Left lung (tissue), 10 donors: Measurements from ENCODE around the gene MBTPS1. TPM values are rescaled to one million over a fixed set of nuclear protein-coding genes. Genes with fewer than 3 reads are reported as not detected.
A peak's percentile ranks its signal among the peaks of the same experiment; 100 is the strongest.

Experiments
- ATAC-seq: fragments of 200-7000 bp; cut with Tn5 transposase; one replicate; pipeline ENCODE4 v1.9.1; 2020; ENCODE audit warnings: moderate library complexity
- DNase-seq, 4 donors: peaks; one replicate each; pipeline ENCODE4 v3.0.0-alpha.2; 2013 to 2020
- H3K27ac ChIP-seq, 2 donors: fragments of 200-600 bp; sonication (generic) in 1 of 2; one replicate each; pipeline versions ENCODE4 v1.5.0 to v1.8.0; 2020 to 2021
- H3K27me3 ChIP-seq, 2 donors: fragments of 200-600 bp; sonication (generic) in 1 of 2; one replicate each; pipeline versions ENCODE4 v1.5.0 to v1.8.0; 2020 to 2021
- H3K36me3 ChIP-seq, 2 donors: fragments of 200-600 bp; sonication (generic) in 1 of 2; one replicate each; pipeline versions ENCODE4 v1.5.0 to v1.8.0; 2020 to 2021
- H3K4me1 ChIP-seq, 2 donors: fragments of 200-600 bp; one replicate each; pipeline ENCODE4 v1.8.0; 2021
- H3K4me3 ChIP-seq, 2 donors: fragments of 200-600 bp; sonication (generic) in 1 of 2; one replicate each; pipeline versions ENCODE4 v1.5.0 to v1.8.0; 2020 to 2021; ENCODE audit warnings: mild to moderate bottlenecking in 1 of 2
- H3K9me3 ChIP-seq, 2 donors: fragments of 200-600 bp; sonication (generic) in 1 of 2; one replicate each; pipeline versions ENCODE4 v1.5.0 to v1.8.0; 2020 to 2021
- CTCF ChIP-seq, 2 donors: fragments of 200-600 bp; sonication (generic) in 1 of 2; IDR thresholded peaks; one replicate each; pipeline versions ENCODE4 v1.5.0 to v1.8.0; 2021; ENCODE audit warnings: antibody characterized with exemption in 2 of 2
- intact Hi-C, 2 donors: fragments of 100-400 bp; cut with DNase I; formaldehyde crosslinking; loops; one replicate each; pipeline versions ENCODE4 v1.11.2 to v1.14.2; 2022
- polyA plus RNA-seq, 6 donors: library from polyadenylated mRNA; unstranded; fragments of 120-200 nt; gene quantifications; one replicate each; pipeline ENCODE4 v1.2.1, GENCODE V29; 2013; ENCODE audit not compliant: insufficient read length in 6 of 6
- total RNA-seq, 2 donors: library from RNA; stranded (reverse); fragmentation: NEBNext Ultra II Directional; extraction: Animal tissue kit (Norgen Biotek cat#: 25700); gene quantifications; one replicate each; pipeline ENCODE4 v1.2.1, GENCODE V29; 2021
- donor health status: DM: no; HTN: yes; CAD: no.
- donor health status: DM: no; HTN: no; CAD: no.

Gene MBTPS1
- total and polyA plus RNA-seq, 8 donors, result 86.4 to 121 (median 116) TPM

DNA sequence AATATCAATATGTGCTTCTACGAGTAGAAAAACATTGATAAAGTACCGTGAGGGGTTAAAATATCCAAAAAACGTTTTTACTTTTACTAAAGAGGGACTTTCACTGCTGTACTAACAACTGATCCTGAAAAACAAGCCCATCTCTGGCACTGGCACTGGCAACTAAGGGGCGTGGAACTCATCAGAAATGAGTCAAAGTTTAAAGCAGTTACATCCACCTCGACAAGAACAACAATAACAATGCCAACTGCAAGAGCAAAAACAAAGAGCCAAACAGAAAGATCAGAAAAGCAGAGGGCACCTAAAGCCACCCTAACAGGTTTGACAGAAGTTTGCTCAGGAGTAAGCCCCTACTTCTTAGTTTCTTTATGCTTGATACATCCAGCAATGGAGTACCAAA is 13.1 kb downstream of the MBTPS1 start:
- Histone ChIP-seq H3K27me3 (no peaks in the 10 kb centered on the region), H3K27ac (peak overlapping the region in 1 of 2 donors; percentile 53), H3K4me3 (no peak overlapping the region), H3K4me1 (peaks cover 0 to 40% of the 10 kb centered on the region in 2 donors), H3K9me3 (no peaks in the 10 kb centered on the region), H3K36me3 (peaks cover 0 to 40% of the 10 kb centered on the region in 2 donors)
- no peak for TF ChIP-seq CTCF (IDR thresholded peaks at IDR 0.05)
- DNase-seq (no peak), ATAC-seq (peak; percentile 29)
- intact Hi-C loops, result no loop called here

DNA sequence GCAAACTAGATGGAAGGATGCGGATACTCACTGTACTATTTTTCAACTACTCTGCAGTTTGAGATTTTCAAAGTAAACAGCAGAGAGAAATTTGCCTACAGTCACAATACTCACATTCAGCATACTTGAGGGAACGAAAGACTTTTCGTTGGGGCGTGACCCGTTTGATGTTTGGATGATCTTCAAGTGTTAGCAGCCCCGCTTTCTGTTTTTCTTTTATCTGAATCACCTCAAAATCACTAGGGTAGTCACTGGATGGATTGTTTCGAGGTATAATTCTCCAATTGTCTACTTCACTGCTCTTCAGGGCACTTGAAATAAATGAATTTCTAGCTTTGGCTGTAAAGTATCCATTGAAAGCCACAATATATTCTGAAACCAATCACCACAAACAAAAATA is 17.8 kb downstream of the MBTPS1 start:
- TF ChIP-seq CTCF (IDR thresholded peaks at IDR 0.05), result no peak
- peaks cover 0 to 66% of the 10 kb centered on the region in 2 donors for H3K36me3 ChIP-seq

GRCh38 chr16:84096447-84097005 is 20.2 kb downstream of the MBTPS1 start:
- TF ChIP-seq CTCF (IDR thresholded peaks at IDR 0.05), result no peak
- Histone ChIP-seq H3K4me3 (no peak overlapping the region), H3K27ac (peak overlapping the region in 1 of 2 donors; percentile 67), H3K4me1 (peaks cover 0 to 43% of the 10 kb centered on the region in 2 donors), H3K27me3 (no peaks in the 10 kb centered on the region), H3K36me3 (peaks cover 0 to 85% of the 10 kb centered on the region in 2 donors), H3K9me3 (no peaks in the 10 kb centered on the region)
- DNase-seq (peak in 3 of 4 donors; percentile 15 to 64 (median 53)), ATAC-seq (peak; percentile 91)
- intact Hi-C loops, result loop anchor here in 1 of 2 donors (10.0 kb wide), 1 partner anchor 88 kb away; the partner anchor contains the start of gene TAF1C

More for the DNA sequence above, 17.8 kb downstream of the MBTPS1 start:
- peak overlapping the region; percentile 33 to 77 for H3K27ac ChIP-seq
- no peak for DNase-seq
- no peaks in the 10 kb centered on the region for H3K27me3 ChIP-seq
- H3K4me3 ChIP-seq, result no peak overlapping the region
- ATAC-seq, result peak; percentile 20
- H3K4me1 ChIP-seq, result peaks cover 0 to 52% of the 10 kb centered on the region in 2 donors
- intact Hi-C loops, result loop anchor here in 1 of 2 donors (10.0 kb wide), 1 partner anchor 86 kb away; the partner anchor contains the start of gene TAF1C
- H3K9me3 ChIP-seq, result no peaks in the 10 kb centered on the region

DNA sequence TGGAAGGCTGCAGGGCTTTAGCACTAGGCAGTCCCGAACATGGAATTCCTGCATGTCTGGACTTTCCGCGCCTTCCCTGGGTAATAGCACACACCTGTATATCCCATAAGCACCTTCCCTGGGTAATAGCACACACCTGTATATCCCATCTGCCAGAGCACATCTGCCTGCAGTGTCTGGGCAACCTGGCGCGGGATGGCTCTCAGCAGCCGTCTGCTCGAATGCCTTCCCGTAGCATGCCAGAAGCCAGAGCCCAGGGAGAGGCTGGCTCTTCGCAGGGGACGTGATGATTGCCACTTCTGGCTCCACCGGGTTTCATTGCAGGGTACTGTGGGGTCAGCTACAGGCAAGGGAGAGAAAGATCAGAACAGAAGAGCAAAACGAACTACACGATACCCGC is 21.3 kb downstream of the MBTPS1 start:
- peaks cover 0 to 37% of the 10 kb centered on the region in 2 donors for H3K4me1 ChIP-seq
- ATAC-seq, result no peak
- TF ChIP-seq CTCF (IDR thresholded peaks at IDR 0.05), result no peak
- no peak for DNase-seq
- H3K36me3 ChIP-seq, result peaks cover 0 to 86% of the 10 kb centered on the region in 2 donors
- H3K4me3 ChIP-seq, result no peak overlapping the region
- H3K27me3 ChIP-seq, result no peaks in the 10 kb centered on the region
- intact Hi-C loops, result loop anchor here in 1 of 2 donors (10.0 kb wide), 1 partner anchor 89 kb away; the partner anchor contains the start of gene TAF1C
- H3K27ac ChIP-seq, result peak overlapping the region in 1 of 2 donors; percentile 67
- H3K9me3 ChIP-seq, result no peaks in the 10 kb centered on the region

DNA sequence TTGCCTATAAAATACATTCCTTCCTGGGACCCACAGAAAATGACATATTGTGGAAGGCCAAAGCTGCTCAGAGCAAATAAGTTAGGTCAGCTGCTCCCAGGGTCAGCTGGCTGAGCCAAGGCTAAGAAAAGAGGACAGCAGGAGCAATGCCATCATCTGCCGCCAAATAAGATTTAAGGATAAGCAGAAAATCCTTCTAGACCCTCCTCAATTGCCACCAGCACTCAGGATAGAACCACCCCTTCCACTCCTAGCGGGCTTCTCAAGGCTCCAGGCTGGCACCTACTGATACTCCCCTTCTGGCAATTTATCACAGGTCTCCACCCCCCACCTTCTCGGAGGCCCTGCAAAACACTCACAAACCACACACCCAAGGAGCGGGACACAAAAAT is 22.9 kb downstream of the MBTPS1 start:
- Histone ChIP-seq H3K36me3 (peaks cover 0 to 93% of the 10 kb centered on the region in 2 donors), H3K27ac (no peak overlapping the region), H3K4me3 (no peak overlapping the region), H3K27me3 (no peaks in the 10 kb centered on the region), H3K4me1 (peaks cover 0 to 27% of the 10 kb centered on the region in 2 donors), H3K9me3 (no peaks in the 10 kb centered on the region)
- ATAC-seq (no peak), DNase-seq (no peak)
- TF ChIP-seq CTCF (IDR thresholded peaks at IDR 0.05), result no peak
- intact Hi-C loops, result loop anchor here in 1 of 2 donors (10.0 kb wide), 1 partner anchor 91 kb away; the partner anchor contains the start of gene TAF1C
